Measurements from ENCODE around the gene SF3B4. TPM values are rescaled to one million over a fixed set of nuclear protein-coding genes. Genes with fewer than 3 reads are reported as not detected.

Gene SF3B4
- total RNA-seq, 2 experiments from 2014 or later, result 16.7 to 70.4 TPM

DNA sequence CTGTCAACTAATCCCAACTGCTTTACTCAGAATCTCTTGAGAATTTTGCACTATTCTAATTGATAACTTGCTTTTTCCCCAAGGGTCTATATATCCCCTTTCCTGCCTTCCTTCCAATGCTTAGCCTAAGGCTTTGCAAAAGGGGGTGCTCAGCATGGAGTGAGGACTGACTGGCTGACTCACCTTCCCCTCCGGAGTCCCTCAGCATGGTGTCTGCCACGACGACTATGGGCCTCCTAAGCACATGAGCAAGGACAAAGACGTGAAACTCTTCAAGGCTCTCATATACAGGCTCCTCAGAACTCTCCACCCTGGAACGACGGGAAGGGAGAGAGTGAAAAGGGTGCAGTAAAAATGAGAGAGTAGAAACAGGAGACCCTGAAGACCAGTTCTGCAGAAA is 22.3 kb upstream of the SF3B4 start:
- CTCF ChIA-PET (ENCODE audit: unreplicated experiment), result no interaction called here
- no TSS peak for BruUV-seq (replicated peaks)
- POLR2A ChIA-PET, result interaction anchor here (0.8 kb wide), 1 partner anchor 248 kb away, joined by 5 read pairs; no protein-coding TSS in a partner anchor
- Histone ChIP-seq H3K9me2 (ENCODE audit: insufficient read depth, low read length) (no peaks in the 10 kb centered on the region), H3K4me2 (ENCODE audit: low read length) (no peak overlapping the region), H3K27ac (ENCODE audit: low read depth, low read length, poor library complexity, severe bottlenecking) (no peak overlapping the region), H3K4me3 (ENCODE audit: low read depth, low read length, poor library complexity, severe bottlenecking) (no peak overlapping the region), H2AFZ (ENCODE audit: low read length) (no peak overlapping the region), H4K20me1 (ENCODE audit: insufficient read depth, low read length) (no peaks in the 10 kb centered on the region), H3K4me1 (ENCODE audit: insufficient read depth, low read length, poor library complexity, severe bottlenecking) (no peaks in the 10 kb centered on the region), H3K79me2 (ENCODE audit: insufficient read depth, low read depth, low read length) (no peaks in the 10 kb centered on the region), H3K9me3 (ENCODE audit: low read length) (no peaks in the 10 kb centered on the region), H3K36me3 (ENCODE audit: insufficient read depth, low read length) (no peaks in the 10 kb centered on the region)
- intact Hi-C loops (cut with micrococcal nuclease; ENCODE audit: unreplicated experiment), result no loop called here
- TF ChIP-seq, protein P1, sequence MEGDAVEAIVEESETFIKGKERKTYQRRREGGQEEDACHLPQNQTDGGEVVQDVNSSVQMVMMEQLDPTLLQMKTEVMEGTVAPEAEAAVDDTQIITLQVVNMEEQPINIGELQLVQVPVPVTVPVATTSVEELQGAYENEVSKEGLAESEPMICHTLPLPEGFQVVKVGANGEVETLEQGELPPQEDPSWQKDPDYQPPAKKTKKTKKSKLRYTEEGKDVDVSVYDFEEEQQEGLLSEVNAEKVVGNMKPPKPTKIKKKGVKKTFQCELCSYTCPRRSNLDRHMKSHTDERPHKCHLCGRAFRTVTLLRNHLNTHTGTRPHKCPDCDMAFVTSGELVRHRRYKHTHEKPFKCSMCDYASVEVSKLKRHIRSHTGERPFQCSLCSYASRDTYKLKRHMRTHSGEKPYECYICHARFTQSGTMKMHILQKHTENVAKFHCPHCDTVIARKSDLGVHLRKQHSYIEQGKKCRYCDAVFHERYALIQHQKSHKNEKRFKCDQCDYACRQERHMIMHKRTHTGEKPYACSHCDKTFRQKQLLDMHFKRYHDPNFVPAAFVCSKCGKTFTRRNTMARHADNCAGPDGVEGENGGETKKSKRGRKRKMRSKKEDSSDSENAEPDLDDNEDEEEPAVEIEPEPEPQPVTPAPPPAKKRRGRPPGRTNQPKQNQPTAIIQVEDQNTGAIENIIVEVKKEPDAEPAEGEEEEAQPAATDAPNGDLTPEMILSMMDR (conservative IDR thresholded peaks at IDR 0.05; ENCODE audit: low read length), result no peak
- TF ChIP-seq EZH2phosphoT487 (IDR thresholded peaks at IDR 0.05; ENCODE audit: borderline replicate concordance, low read depth, low read length), result no peak
- no peak for DNase-seq (ENCODE audit: low spot score)

DNA sequence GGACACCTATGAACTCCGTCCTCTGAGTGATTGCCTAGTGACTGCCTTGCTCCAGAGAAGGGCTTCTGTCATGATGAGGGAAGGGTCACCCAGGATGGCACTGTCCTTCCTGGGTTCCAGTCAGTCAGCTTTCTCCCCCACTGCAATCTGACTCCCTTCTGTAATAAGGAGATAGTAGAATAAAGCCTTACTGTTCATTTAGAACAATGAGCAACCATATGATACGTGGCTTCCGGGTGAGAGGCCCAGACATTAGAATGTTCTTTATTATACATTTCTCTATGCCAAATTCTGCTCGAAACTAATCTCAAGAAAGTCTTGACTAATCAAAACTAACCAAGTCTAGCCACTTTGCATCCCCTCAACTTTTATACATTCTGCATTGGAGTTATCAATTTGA is 17.6 kb upstream of the SF3B4 start:
- no peaks in the 10 kb centered on the region for H4K20me1 ChIP-seq (ENCODE audit: insufficient read depth, low read length)
- H3K9me3 ChIP-seq (ENCODE audit: low read length), result no peaks in the 10 kb centered on the region
- TF ChIP-seq EZH2phosphoT487 (IDR thresholded peaks at IDR 0.05; ENCODE audit: borderline replicate concordance, low read depth, low read length), result no peak
- TF ChIP-seq, protein P1 (conservative IDR thresholded peaks at IDR 0.05; ENCODE audit: low read length), result no peak
- no peak overlapping the region for H3K4me2 ChIP-seq (ENCODE audit: low read length)
- DNase-seq (ENCODE audit: low spot score), result no peak
- no peak overlapping the region for H3K4me3 ChIP-seq (ENCODE audit: low read depth, low read length, poor library complexity, severe bottlenecking)
- H3K27ac ChIP-seq (ENCODE audit: low read depth, low read length, poor library complexity, severe bottlenecking), result no peak overlapping the region
- no peaks in the 10 kb centered on the region for H3K9me2 ChIP-seq (ENCODE audit: insufficient read depth, low read length)
- no peak overlapping the region for H2AFZ ChIP-seq (ENCODE audit: low read length)
- no peaks in the 10 kb centered on the region for H3K79me2 ChIP-seq (ENCODE audit: insufficient read depth, low read depth, low read length)
- ChIA-PET CTCF (ENCODE audit: unreplicated experiment) (no interaction called here), POLR2A (interaction anchor here (0.6 kb wide), 1 partner anchor 245 kb away, joined by 3 read pairs; no protein-coding TSS in a partner anchor)
- H3K36me3 ChIP-seq (ENCODE audit: insufficient read depth, low read length), result no peaks in the 10 kb centered on the region
- intact Hi-C loops (cut with micrococcal nuclease; ENCODE audit: unreplicated experiment), result no loop called here
- BruUV-seq (replicated peaks), result no TSS peak
- no peaks in the 10 kb centered on the region for H3K4me1 ChIP-seq (ENCODE audit: insufficient read depth, low read length, poor library complexity, severe bottlenecking)

DNA sequence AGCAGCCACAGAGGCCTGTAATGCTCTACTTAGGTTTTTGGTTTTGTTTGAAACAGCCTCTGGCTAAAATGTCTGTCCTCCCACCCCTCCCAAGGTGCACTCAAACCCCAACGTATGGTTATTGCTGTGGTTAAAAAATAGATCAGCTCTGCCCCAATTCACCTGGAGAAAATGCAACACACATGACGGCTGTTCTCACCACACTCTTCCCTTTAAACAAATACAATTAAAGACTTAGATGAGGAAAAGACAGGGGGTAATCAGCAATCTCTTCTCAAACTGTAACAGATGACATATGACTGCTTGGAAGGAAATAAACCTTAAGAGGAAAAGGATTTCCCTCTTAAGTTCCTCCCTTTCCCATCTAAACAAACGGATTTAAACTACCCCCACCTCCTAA is 15.3 kb upstream of the SF3B4 start:
- POLR2A ChIA-PET, result no interaction called here
- intact Hi-C loops (cut with micrococcal nuclease; ENCODE audit: unreplicated experiment), result no loop called here
- Histone ChIP-seq H3K79me2 (ENCODE audit: insufficient read depth, low read depth, low read length) (no peaks in the 10 kb centered on the region), H3K4me1 (ENCODE audit: insufficient read depth, low read length, poor library complexity, severe bottlenecking) (peaks cover under 1% of the 10 kb centered on the region), H3K4me3 (ENCODE audit: low read depth, low read length, poor library complexity, severe bottlenecking) (no peak overlapping the region), H3K4me2 (ENCODE audit: low read length) (no peak overlapping the region), H3K9me2 (ENCODE audit: insufficient read depth, low read length) (no peaks in the 10 kb centered on the region), H2AFZ (ENCODE audit: low read length) (no peak overlapping the region), H3K36me3 (ENCODE audit: insufficient read depth, low read length) (no peaks in the 10 kb centered on the region), H3K27ac (ENCODE audit: low read depth, low read length, poor library complexity, severe bottlenecking) (no peak overlapping the region), H4K20me1 (ENCODE audit: insufficient read depth, low read length) (no peaks in the 10 kb centered on the region), H3K9me3 (ENCODE audit: low read length) (no peaks in the 10 kb centered on the region)
- CTCF ChIA-PET (ENCODE audit: unreplicated experiment), result no interaction called here
- no peak for DNase-seq (ENCODE audit: low spot score)
- TF ChIP-seq, protein P1 (conservative IDR thresholded peaks at IDR 0.05; ENCODE audit: low read length), result no peak
- TF ChIP-seq EZH2phosphoT487 (IDR thresholded peaks at IDR 0.05; ENCODE audit: borderline replicate concordance, low read depth, low read length), result no peak
- BruUV-seq (replicated peaks), result no TSS peak
